H1 (cell line): Measurements from ENCODE around the gene MFGE8. TPM values are rescaled to one million over a fixed set of nuclear protein-coding genes. Genes with fewer than 3 reads are reported as not detected.

Experiments used
- CTCF ChIA-PET: fragments of 300-600 bp; sonication (Branson Sonifier 250); formaldehyde crosslinking; loops from one replicate; lab custom pipeline; 2021; ENCODE audit not compliant: partially characterized antibody; lab: Charles Lee
- POLR2A ChIA-PET: fragments of 300-600 bp; sonication (Branson Sonifier 250); formaldehyde crosslinking; loops from one replicate; lab custom pipeline; 2021; ENCODE audit warnings: inconsistent platforms; ENCODE audit not compliant: partially characterized antibody; lab: Charles Lee
- DNase-seq, 2 experiments: peaks; one replicate each; pipeline versions ENCODE4 v3.0.0 to v3.0.0-alpha.2; 2010 to 2022; ENCODE audit warnings: low spot score in 2 of 2, low read depth in 1 of 2, mixed read lengths in 1 of 2
- FAIRE-seq: peaks from 2 replicates; lab custom pipeline; 2011; peaks lifted over from hg19 to GRCh38; lab: Jason Lieb, UNC
- H2AFZ ChIP-seq: 2 replicates; pipeline ENCODE4 v1.8.1; 2012; ENCODE audit warnings: low read length, inconsistent platforms
- H2AK5ac ChIP-seq: 2 replicates; pipeline ENCODE4 v1.6.1; 2013; ENCODE audit warnings: low read depth, low read length
- H2BK120ac ChIP-seq: replicated peaks from 2 replicates; pipeline ENCODE3; 2013; ENCODE audit warnings: low read depth, low read length, inconsistent platforms
- H2BK12ac ChIP-seq: 2 replicates; pipeline ENCODE4 v1.6.1; 2013; ENCODE audit warnings: low read depth, low read length
- H2BK15ac ChIP-seq: 2 replicates; pipeline ENCODE4 v1.6.1; 2013; ENCODE audit warnings: low read length
- H2BK20ac ChIP-seq: 2 replicates; pipeline ENCODE4 v1.6.1; 2013; ENCODE audit warnings: low read length
- H2BK5ac ChIP-seq: 2 replicates; pipeline ENCODE4 v1.6.1; 2013; ENCODE audit warnings: low read depth, low read length
- H3K14ac ChIP-seq: 2 replicates; pipeline ENCODE4 v1.6.1; 2013; ENCODE audit warnings: inconsistent platforms; ENCODE audit not compliant: insufficient read length
- H3K18ac ChIP-seq: 2 replicates; pipeline ENCODE4 v1.6.1; 2013; ENCODE audit warnings: low read length; ENCODE audit errors: extremely low read depth
- H3K23ac ChIP-seq: 2 replicates; pipeline ENCODE4 v1.6.1; 2013; ENCODE audit warnings: inconsistent platforms; ENCODE audit not compliant: insufficient read length
- H3K23me2 ChIP-seq: 2 replicates; pipeline ENCODE4 v1.6.1; 2013; ENCODE audit warnings: low read depth, low read length
- H3K27ac ChIP-seq: 2 replicates; pipeline ENCODE4 v1.6.1; 2011; ENCODE audit warnings: low read depth, low read length, inconsistent platforms
- H3K27me3 ChIP-seq, 4 experiments: replicated peaks in 1 of 4; 1 replicate in 1 of 4; 2 replicates in 3 of 4; pipeline versions ENCODE4 v1.6.1 to v1.8.1; 2011 to 2013; ENCODE audit warnings: low read length in 3 of 4, mild to moderate bottlenecking in 3 of 4, inconsistent platforms in 2 of 4, mixed read lengths in 2 of 4, moderate library complexity in 1 of 4; ENCODE audit not compliant: control insufficient read depth in 3 of 4, insufficient read depth in 3 of 4; ENCODE audit errors: extremely low read depth in 1 of 4
- H3K36me3 ChIP-seq, 4 experiments: 2 replicates each; pipeline versions ENCODE4 v1.6.1 to v1.8.1; 2011 to 2013; ENCODE audit warnings: mild to moderate bottlenecking in 4 of 4, low read length in 3 of 4, moderate library complexity in 2 of 4, control low read depth in 1 of 4, inconsistent platforms in 1 of 4; ENCODE audit not compliant: insufficient read depth in 4 of 4, control insufficient read depth in 2 of 4
- H3K4ac ChIP-seq: replicated peaks from 2 replicates; pipeline ENCODE3; 2013; ENCODE audit warnings: low read length, low read depth, mixed read lengths, inconsistent platforms; ENCODE audit not compliant: insufficient read length
- H3K4me1 ChIP-seq, 4 experiments: replicated peaks in 1 of 4; 1 replicate in 1 of 4; 2 replicates in 3 of 4; pipeline versions ENCODE4 v1.6.1 to v1.8.1; 2011 to 2013; ENCODE audit warnings: low read length in 3 of 4, inconsistent platforms in 2 of 4, mixed read lengths in 1 of 4; ENCODE audit not compliant: insufficient read depth in 4 of 4, control insufficient read depth in 3 of 4
- H3K4me2 ChIP-seq, 2 experiments: 2 replicates each; pipeline versions ENCODE4 v1.6.1 to v1.8.1; 2011 to 2013; ENCODE audit warnings: low read depth in 2 of 2, low read length in 2 of 2, control low read depth in 1 of 2, inconsistent platforms in 1 of 2, mild to moderate bottlenecking in 1 of 2; ENCODE audit not compliant: insufficient read depth in 1 of 2
- H3K4me3 ChIP-seq, 4 experiments: fragments of 200-600, 300-600 bp in 1 of 4; sonication (generic), shearing (Covaris generic), sonication (Bioruptor Twin) in 1 of 4; 2 replicates each; pipeline versions ENCODE4 v1.5.1 to v1.8.1; 2011 to 2016; ENCODE audit warnings: low read length in 4 of 4, low read depth in 3 of 4, control low read depth in 2 of 4, inconsistent platforms in 2 of 4, mild to moderate bottlenecking in 2 of 4, mixed read lengths in 1 of 4, moderate library complexity in 1 of 4; ENCODE audit not compliant: insufficient read depth in 2 of 4; ENCODE audit errors: extremely low read depth in 1 of 4
- H3K56ac ChIP-seq: replicated peaks from 2 replicates; pipeline ENCODE3; 2013; ENCODE audit warnings: low read depth, mild to moderate bottlenecking, mixed read lengths, low read length, inconsistent platforms; ENCODE audit not compliant: insufficient read length
- H3K79me1 ChIP-seq: 2 replicates; pipeline ENCODE4 v1.6.1; 2013; ENCODE audit warnings: low read depth, low read length, control low read depth
- H3K79me2 ChIP-seq, 2 experiments: 2 replicates each; pipeline versions ENCODE4 v1.6.1 to v1.8.1; 2012 to 2013; ENCODE audit warnings: low read length in 2 of 2, mild to moderate bottlenecking in 2 of 2, inconsistent platforms in 1 of 2; ENCODE audit not compliant: insufficient read depth in 2 of 2, control insufficient read depth in 1 of 2
- H3K9ac ChIP-seq, 4 experiments: replicated peaks in 1 of 4; 1 replicate in 1 of 4; 2 replicates in 3 of 4; pipeline versions ENCODE4 v1.6.1 to v1.8.1; 2011 to 2013; ENCODE audit warnings: low read depth in 3 of 4, low read length in 3 of 4, control low read depth in 2 of 4, mild to moderate bottlenecking in 2 of 4, moderate library complexity in 2 of 4, inconsistent platforms in 1 of 4; ENCODE audit errors: extremely low read depth in 1 of 4
- H3K9me3 ChIP-seq, 2 experiments: 2 replicates each; pipeline versions ENCODE4 v1.6.1 to v1.8.1; 2012 to 2013; ENCODE audit warnings: mild to moderate bottlenecking in 2 of 2, moderate library complexity in 2 of 2, control low read depth in 1 of 2, inconsistent platforms in 1 of 2, low read depth in 1 of 2, low read length in 1 of 2, mixed read lengths in 1 of 2; ENCODE audit not compliant: insufficient read depth in 2 of 2
- H4K20me1 ChIP-seq, 2 experiments: replicated peaks in 1 of 2; 2 replicates each; pipeline versions ENCODE3 to v1.8.1; 2011 to 2013; ENCODE audit warnings: inconsistent platforms in 2 of 2, low read length in 2 of 2, mild to moderate bottlenecking in 1 of 2; ENCODE audit not compliant: insufficient read depth in 2 of 2, control insufficient read depth in 1 of 2
- H4K5ac ChIP-seq: 2 replicates; pipeline ENCODE4 v1.6.1; 2013; ENCODE audit warnings: low read length, low read depth, mixed read lengths, inconsistent platforms; ENCODE audit not compliant: insufficient read length
- H4K8ac ChIP-seq: 2 replicates; pipeline ENCODE4 v1.8.0; 2013; ENCODE audit warnings: mild to moderate bottlenecking, moderate library complexity, low read length, inconsistent platforms; ENCODE audit not compliant: insufficient read depth; ENCODE audit errors: extremely low read depth
- H4K91ac ChIP-seq: replicated peaks from 2 replicates; pipeline ENCODE3; 2013; ENCODE audit warnings: low read length, mixed read lengths, inconsistent platforms; ENCODE audit not compliant: insufficient read length
- ASH2L ChIP-seq: fragments of 200-600, 300-600 bp; sonication (generic); IDR thresholded peaks from one replicate; pipeline ENCODE4 v1.7.1; 2017; ENCODE audit warnings: low read length
- CEBPB ChIP-seq: IDR thresholded peaks from 2 replicates; pipeline ENCODE4 v1.6.1; 2012; ENCODE audit warnings: low read depth, low read length
- EGR1 ChIP-seq: IDR thresholded peaks from 2 replicates; pipeline ENCODE4 v1.6.1; 2011; ENCODE audit warnings: low read depth, low read length, borderline replicate concordance
- POU5F1 ChIP-seq: IDR thresholded peaks from 2 replicates; pipeline ENCODE4 v1.6.1; 2011; ENCODE audit warnings: low read depth, mild to moderate bottlenecking, low read length, moderate library complexity
- RFX5 ChIP-seq: IDR thresholded peaks from 2 replicates; pipeline ENCODE4 v1.6.1; 2011; ENCODE audit warnings: low read depth, low read length, improper control_type of control experiment, borderline replicate concordance
- RXRA ChIP-seq: IDR thresholded peaks from 2 replicates; pipeline ENCODE4 v1.6.1; 2011; ENCODE audit warnings: low read depth, mild to moderate bottlenecking, low read length, moderate library complexity; ENCODE audit not compliant: insufficient read depth
- SP2 ChIP-seq: IDR thresholded peaks from 2 replicates; pipeline ENCODE4 v1.6.1; 2012; ENCODE audit warnings: mild to moderate bottlenecking, low read length, inconsistent platforms
- SRF ChIP-seq: IDR thresholded peaks from 2 replicates; pipeline ENCODE4 v1.6.1; 2011; ENCODE audit warnings: mild to moderate bottlenecking, low read depth, low read length, moderate library complexity
- SUZ12 ChIP-seq: fragments of 200-600 bp; sonication (generic); IDR thresholded peaks from 2 replicates; pipeline ENCODE4 v1.6.1; 2012; ENCODE audit warnings: mild to moderate bottlenecking, inconsistent platforms, low read length, moderate library complexity, mixed read lengths
- TCF12 ChIP-seq: IDR thresholded peaks from 2 replicates; pipeline ENCODE4 v1.6.1; 2011; ENCODE audit warnings: low read depth, mild to moderate bottlenecking, low read length
- YY1 ChIP-seq: IDR thresholded peaks from 2 replicates; pipeline ENCODE4 v1.6.1; 2011; ENCODE audit warnings: low read depth, mild to moderate bottlenecking, low read length
- ZNF274 ChIP-seq: IDR thresholded peaks from 2 replicates; pipeline ENCODE4 v1.7.0; 2012; ENCODE audit warnings: low read length, borderline replicate concordance; ENCODE audit errors: extremely low read depth
- polyA plus RNA-seq, 7 experiments: library from polyadenylated mRNA; depleted of rRNA in 3 of 7; stranded (reverse) in 5 of 7; unstranded in 2 of 7; fragments of >200 nt in 5 of 7; fragments of 200-250 nt in 2 of 7; gene quantifications; 1 replicate in 5 of 7; 2 replicates in 1 of 7; 4 replicates in 1 of 7; pipeline versions ENCODE4 v1.2.1 to v1.2.3, GENCODE V29; 2011 to 2013; ENCODE audit warnings: missing spikeins in 2 of 7, mixed read lengths in 2 of 7
- total RNA-seq: library from RNA; stranded (reverse); fragmentation: NEBNext Ultra II Directional; extraction: Animal tissue kit (Norgen Biotek cat#: 25700); gene quantifications from 2 replicates; pipeline ENCODE4 v1.2.1, GENCODE V29; 2021
- TF ChIP-seq, protein P1 (sequence below): IDR thresholded peaks from 2 replicates; pipeline ENCODE4 v1.6.1; 2012; ENCODE audit warnings: inconsistent platforms
- TF ChIP-seq, protein P2 (sequence below), 3 experiments: IDR thresholded peaks; 1 replicate in 2 of 3; 2 replicates in 1 of 3; pipeline versions ENCODE4 v1.5.1 to v1.6.1; 2011; ENCODE audit warnings: low read length in 3 of 3, mild to moderate bottlenecking in 3 of 3, inconsistent platforms in 2 of 3, low read depth in 1 of 3, moderate library complexity in 1 of 3; ENCODE audit not compliant: insufficient read depth in 1 of 3; ENCODE audit errors: control extremely low read depth in 1 of 3

MFGE8 gene
- total and polyA plus RNA-seq, 2 of the 8 experiments (the other 6 are each of a cell fraction or from before 2014, with no cell fraction given), result 1,237 to 2,117 TPM

DNA sequence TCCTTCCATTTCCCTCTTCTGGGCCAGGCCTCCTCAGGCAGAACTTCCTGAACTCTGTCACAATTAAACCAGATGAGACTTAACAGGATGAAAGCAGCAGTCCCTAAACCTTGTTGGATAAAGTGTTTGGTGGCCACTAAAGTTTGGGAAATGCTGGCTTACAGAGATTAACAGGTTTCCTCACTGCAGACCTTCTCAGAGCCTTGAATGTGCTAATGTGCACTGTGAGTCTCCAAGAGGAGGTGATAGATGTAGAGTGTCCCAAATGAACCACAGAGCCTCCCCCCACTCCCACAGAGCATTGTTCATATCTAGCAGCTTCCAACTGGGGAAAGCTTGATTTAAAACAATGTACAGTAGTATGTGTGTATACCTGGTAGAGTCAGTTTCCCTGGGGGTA, 60.7 kb downstream of the MFGE8 start:
- H3K79me1 ChIP-seq, result no peaks in the 10 kb centered on the region
- H3K14ac ChIP-seq, result no peak overlapping the region
- no peak overlapping the region for H3K18ac ChIP-seq
- no peak overlapping the region for H3K56ac ChIP-seq
- no peaks in the 10 kb centered on the region for H3K27me3 ChIP-seq
- no peak overlapping the region for H3K9ac ChIP-seq
- H3K23ac ChIP-seq, result no peak overlapping the region
- H3K36me3 ChIP-seq, result no peaks in the 10 kb centered on the region
- H3K23me2 ChIP-seq, result no peaks in the 10 kb centered on the region
- no peaks in the 10 kb centered on the region for H3K79me2 ChIP-seq
- H2AK5ac ChIP-seq, result no peak overlapping the region
- no peak overlapping the region for H2BK5ac ChIP-seq
- DNase-seq (no peak), FAIRE-seq (no peak)
- H4K20me1 ChIP-seq, result no peaks in the 10 kb centered on the region
- H4K91ac ChIP-seq, result no peak overlapping the region
- ChIA-PET CTCF (interaction anchor here (1.2 kb wide), 1 partner anchor 9 kb away, joined by 3 read pairs; no protein-coding TSS in a partner anchor), POLR2A (no interaction called here)
- H3K4ac ChIP-seq, result no peak overlapping the region
- H2BK120ac ChIP-seq, result no peak overlapping the region
- H3K4me1 ChIP-seq, result no peaks in the 10 kb centered on the region
- no peak overlapping the region for H4K8ac ChIP-seq
- H3K4me2 ChIP-seq, result no peak overlapping the region
- H2AFZ ChIP-seq, result no peak overlapping the region
- H2BK20ac ChIP-seq, result no peak overlapping the region
- peaks cover 9 to 15% of the 10 kb centered on the region in 2 experiments for H3K9me3 ChIP-seq
- no peak overlapping the region for H2BK15ac ChIP-seq
- no peak overlapping the region for H4K5ac ChIP-seq
- no peak overlapping the region for H3K4me3 ChIP-seq
- H3K27ac ChIP-seq, result no peak overlapping the region
- H2BK12ac ChIP-seq, result no peak overlapping the region
- no peak for TF ChIP-seq CEBPB
- TF ChIP-seq SUZ12, result no peak
- TF ChIP-seq, protein P1, sequence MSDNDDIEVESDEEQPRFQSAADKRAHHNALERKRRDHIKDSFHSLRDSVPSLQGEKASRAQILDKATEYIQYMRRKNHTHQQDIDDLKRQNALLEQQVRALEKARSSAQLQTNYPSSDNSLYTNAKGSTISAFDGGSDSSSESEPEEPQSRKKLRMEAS, result no peak
- TF ChIP-seq YY1, result no peak
- TF ChIP-seq RFX5, result no peak
- TF ChIP-seq SRF, result no peak
- TF ChIP-seq ASH2L, result no peak
- TF ChIP-seq POU5F1, result no peak
- TF ChIP-seq SP2, result no peak
- TF ChIP-seq ZNF274, result no peak
- no peak for TF ChIP-seq RXRA
- TF ChIP-seq, protein P2, sequence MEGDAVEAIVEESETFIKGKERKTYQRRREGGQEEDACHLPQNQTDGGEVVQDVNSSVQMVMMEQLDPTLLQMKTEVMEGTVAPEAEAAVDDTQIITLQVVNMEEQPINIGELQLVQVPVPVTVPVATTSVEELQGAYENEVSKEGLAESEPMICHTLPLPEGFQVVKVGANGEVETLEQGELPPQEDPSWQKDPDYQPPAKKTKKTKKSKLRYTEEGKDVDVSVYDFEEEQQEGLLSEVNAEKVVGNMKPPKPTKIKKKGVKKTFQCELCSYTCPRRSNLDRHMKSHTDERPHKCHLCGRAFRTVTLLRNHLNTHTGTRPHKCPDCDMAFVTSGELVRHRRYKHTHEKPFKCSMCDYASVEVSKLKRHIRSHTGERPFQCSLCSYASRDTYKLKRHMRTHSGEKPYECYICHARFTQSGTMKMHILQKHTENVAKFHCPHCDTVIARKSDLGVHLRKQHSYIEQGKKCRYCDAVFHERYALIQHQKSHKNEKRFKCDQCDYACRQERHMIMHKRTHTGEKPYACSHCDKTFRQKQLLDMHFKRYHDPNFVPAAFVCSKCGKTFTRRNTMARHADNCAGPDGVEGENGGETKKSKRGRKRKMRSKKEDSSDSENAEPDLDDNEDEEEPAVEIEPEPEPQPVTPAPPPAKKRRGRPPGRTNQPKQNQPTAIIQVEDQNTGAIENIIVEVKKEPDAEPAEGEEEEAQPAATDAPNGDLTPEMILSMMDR (IDR thresholded peaks at IDR 0.05; ENCODE audit: control extremely low read depth in 1 of 3, insufficient read depth in 1 of 3, low read depth in 1 of 3, low read length in 3 of 3), result no peak
- no peak for TF ChIP-seq EGR1
- TF ChIP-seq TCF12, result no peak
